ENCODE results near the gene STXBP5. TPM values are rescaled to one million over a fixed set of nuclear protein-coding genes. Genes with fewer than 3 reads are reported as not detected.

The STXBP5 gene
- total RNA-seq, 4 donors from 2014 or later, result 23.7 to 39.1 (median 25.8) TPM

DNA sequence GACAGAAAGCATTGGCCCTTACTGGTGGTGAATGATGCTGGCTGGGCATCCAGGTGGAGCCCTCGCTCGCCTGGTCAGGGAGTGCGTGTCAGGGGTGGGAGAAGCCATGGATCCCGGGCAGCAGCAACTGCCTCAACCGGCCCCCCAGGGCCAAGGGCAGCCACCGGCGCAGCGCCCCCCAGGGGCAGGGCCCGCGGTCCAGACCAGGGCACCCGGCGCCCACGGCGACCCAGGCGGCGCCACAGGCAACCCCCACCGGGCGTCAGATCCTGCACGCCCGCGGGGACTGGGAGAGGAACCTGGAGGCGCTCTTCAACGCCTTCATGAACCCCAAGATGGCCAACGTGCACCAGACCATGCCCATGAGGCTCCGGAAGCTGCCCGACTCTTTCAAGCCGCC lies 202.6 kb downstream of the STXBP5 start:
- 97 to 100% methylated on average over 10 to 24 of the region's 27 CpGs for WGBS, 2 donors
- Histone ChIP-seq H3K4me1 (no peaks in the 10 kb centered on the region), H3K36me3 (no peaks in the 10 kb centered on the region), H3K9me3 (peaks cover 0 to 7% (median 0%) of the 10 kb centered on the region in 4 donors), H3K27me3 (no peaks in the 10 kb centered on the region), H3K4me3 (no peak overlapping the region), H3K27ac (no peak overlapping the region)
- no peak for DNase-seq (ENCODE audit: low spot score in 2 of 2)
- TF ChIP-seq CTCF (IDR thresholded peaks at IDR 0.05) (no peak), EP300 (IDR thresholded peaks at IDR 0.05) (no peak), POLR2A (IDR thresholded peaks at IDR 0.05) (no peak)

DNA sequence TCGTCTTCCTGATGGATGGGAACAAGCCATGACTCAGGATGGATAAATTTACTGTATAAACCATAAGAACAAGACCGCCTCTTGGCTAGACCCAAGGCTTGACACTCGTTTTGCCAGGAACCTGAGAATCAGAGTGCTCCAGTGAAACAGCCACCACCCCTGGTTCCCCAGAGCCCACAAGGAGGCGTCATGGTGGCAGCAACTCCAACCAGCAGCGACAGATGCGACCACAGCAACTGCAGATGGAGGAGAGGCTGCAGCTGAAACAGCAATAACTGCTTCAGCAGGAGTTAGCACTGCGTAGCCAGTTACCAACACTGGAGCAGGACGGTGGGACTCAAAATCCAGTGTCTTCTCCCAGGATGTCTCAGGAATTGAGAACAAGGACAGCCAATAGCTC lies 203.4 kb downstream of the STXBP5 start:
- TF ChIP-seq POLR2A (IDR thresholded peaks at IDR 0.05), result no peak
- no peak for TF ChIP-seq EP300 (IDR thresholded peaks at IDR 0.05)
- no peak for TF ChIP-seq CTCF (IDR thresholded peaks at IDR 0.05)
- 78 to 81% methylated on average over 5 to 8 of the region's 8 CpGs for WGBS, 2 donors

GRCh38 chr6:147416622-147417021 lies 212.4 kb downstream of the STXBP5 start:
- Histone ChIP-seq H3K36me3 (no peaks in the 10 kb centered on the region), H3K9me3 (no peaks in the 10 kb centered on the region), H3K4me3 (no peak overlapping the region), H3K27me3 (no peaks in the 10 kb centered on the region), H3K27ac (no peak overlapping the region), H3K4me1 (no peaks in the 10 kb centered on the region)
- no peak for TF ChIP-seq POLR2A (IDR thresholded peaks at IDR 0.05)
- no peak for TF ChIP-seq CTCF (IDR thresholded peaks at IDR 0.05)
- TF ChIP-seq EP300 (IDR thresholded peaks at IDR 0.05), result no peak
- DNase-seq (ENCODE audit: low spot score in 2 of 2), result no peak
- WGBS, 2 donors, result 92 to 95% methylated on average over 4 of the region's 4 CpGs

More for the DNA sequence above, 203.4 kb downstream of the STXBP5 start:
- no peaks in the 10 kb centered on the region for H3K36me3 ChIP-seq
- no peaks in the 10 kb centered on the region for H3K4me1 ChIP-seq
- H3K27ac ChIP-seq, result no peak overlapping the region
- no peak for DNase-seq (ENCODE audit: low spot score in 2 of 2)
- H3K9me3 ChIP-seq, result no peaks in the 10 kb centered on the region
- no peak overlapping the region for H3K4me3 ChIP-seq
- no peaks in the 10 kb centered on the region for H3K27me3 ChIP-seq

GRCh38 chr6:147417954-147418353 lies 213.7 kb downstream of the STXBP5 start:
- H3K27me3 ChIP-seq, result no peaks in the 10 kb centered on the region
- H3K4me1 ChIP-seq, result no peaks in the 10 kb centered on the region
- WGBS, 2 donors, result 80 to 89% methylated on average over 7 of the region's 7 CpGs
- no peak overlapping the region for H3K27ac ChIP-seq
- peaks cover 0 to 4% (median 0%) of the 10 kb centered on the region in 4 donors for H3K9me3 ChIP-seq
- no peak for DNase-seq (ENCODE audit: low spot score in 2 of 2)
- TF ChIP-seq EP300 (IDR thresholded peaks at IDR 0.05), result no peak
- no peak for TF ChIP-seq CTCF (IDR thresholded peaks at IDR 0.05)
- TF ChIP-seq POLR2A (IDR thresholded peaks at IDR 0.05), result no peak
- no peaks in the 10 kb centered on the region for H3K36me3 ChIP-seq
- H3K4me3 ChIP-seq, result no peak overlapping the region

DNA sequence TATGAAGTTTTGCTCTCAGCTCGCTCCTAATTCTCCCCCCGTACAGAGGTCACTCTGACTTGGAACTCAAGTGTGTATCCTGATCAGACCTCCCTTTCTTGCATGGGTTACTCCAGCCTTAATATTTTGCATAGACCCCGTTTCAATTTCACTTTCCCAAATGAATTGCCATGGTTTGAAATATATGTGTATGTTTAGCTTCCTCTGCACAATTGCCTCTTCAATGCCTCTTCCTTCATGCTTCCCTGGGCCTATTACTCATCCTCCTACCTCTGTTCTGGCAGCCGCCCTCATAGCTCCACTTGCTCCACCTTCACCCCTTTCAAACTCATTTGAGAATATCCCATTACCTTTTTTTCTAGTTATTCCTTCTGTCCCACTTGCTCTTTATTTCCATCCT lies 214.3 kb downstream of the STXBP5 start:
- no peaks in the 10 kb centered on the region for H3K27me3 ChIP-seq
- H3K9me3 ChIP-seq, result peaks cover 0 to 6% (median 0%) of the 10 kb centered on the region in 4 donors
- WGBS, 2 donors, result 82 to 83% methylated on average over 4 of the region's 4 CpGs
- H3K27ac ChIP-seq, result no peak overlapping the region
- H3K36me3 ChIP-seq, result no peaks in the 10 kb centered on the region
- no peak overlapping the region for H3K4me3 ChIP-seq
- DNase-seq (ENCODE audit: low spot score in 2 of 2), result no peak
- no peaks in the 10 kb centered on the region for H3K4me1 ChIP-seq
- TF ChIP-seq POLR2A (IDR thresholded peaks at IDR 0.05) (no peak), EP300 (IDR thresholded peaks at IDR 0.05) (no peak), CTCF (IDR thresholded peaks at IDR 0.05) (no peak)
